Activated T-helper 2 cell treated with anti-CD3 and anti-CD28 coated beads, Interferon-gamma antibody, Interleukin-2, Interleukin-4, amounts not matched to agents 10 μg/mL and 5 μg/mL and 100 μg/mL, durations not matched to agents 14 hours and 24 hours and 36 hours (primary cell): ENCODE data around the gene TWIST1. TPM values are rescaled to one million over a fixed set of nuclear protein-coding genes. Genes with fewer than 3 reads are reported as not detected.

Experiments
- DNase-seq: peaks from one replicate; pipeline ENCODE4 v3.0.0; 2021; ENCODE audit warnings: low spot score
- H3K27ac Mint-ChIP-seq: one replicate; pipeline ENCODE4 v1.8.0; 2021; ENCODE audit warnings: mixed read lengths
- H3K27me3 Mint-ChIP-seq: one replicate; pipeline ENCODE4 v1.8.0; 2021; ENCODE audit warnings: low read depth, mixed read lengths
- H3K36me3 Mint-ChIP-seq: one replicate; pipeline ENCODE4 v1.8.0; 2021; ENCODE audit warnings: low read depth, mixed read lengths
- H3K4me1 Mint-ChIP-seq: one replicate; pipeline ENCODE4 v1.8.0; 2021; ENCODE audit warnings: low read depth, mixed read lengths
- H3K4me3 Mint-ChIP-seq: one replicate; pipeline ENCODE4 v1.8.0; 2021; ENCODE audit warnings: low read depth, mild to moderate bottlenecking, moderate library complexity, mixed read lengths
- H3K9me3 Mint-ChIP-seq: one replicate; pipeline ENCODE4 v1.8.0; 2021; ENCODE audit warnings: mixed read lengths
- intact Hi-C: fragments of 100-400 bp; cut with micrococcal nuclease; formaldehyde crosslinking; loops from one replicate; pipeline ENCODE4 v1.15.1; 2023
- total RNA-seq: library from RNA; stranded (reverse); gene quantifications from 2 replicates; pipeline ENCODE4 v1.2.3, GENCODE V29; 2022

Gene TWIST1
- total RNA-seq, 1 donor from 2014 or later, result 1.2 TPM

DNA sequence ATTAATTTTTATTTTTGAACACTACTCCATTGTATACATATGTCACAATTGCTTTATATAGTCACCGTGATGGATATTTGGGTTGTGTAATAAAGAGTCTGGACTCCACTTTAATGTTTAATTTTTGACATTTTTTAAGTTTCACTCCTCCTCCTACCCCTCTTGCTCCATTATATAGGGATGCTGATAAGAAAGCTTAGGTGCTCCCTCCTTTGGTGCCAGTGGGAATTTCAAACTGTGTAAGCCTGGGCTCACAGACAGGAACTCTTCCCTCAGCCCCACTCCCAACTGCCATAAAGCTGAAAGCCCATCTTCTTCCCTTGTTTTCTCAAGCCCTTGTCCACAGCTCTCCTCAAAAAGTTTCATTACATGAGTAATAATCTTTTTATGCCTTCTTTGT lies 47.6 kb downstream of the TWIST1 start:
- Mint-ChIP-seq H3K4me3 (no peak overlapping the region), H3K27ac (no peak overlapping the region), H3K27me3 (no peaks in the 10 kb centered on the region), H3K4me1 (no peaks in the 10 kb centered on the region), H3K36me3 (no peaks in the 10 kb centered on the region), H3K9me3 (no peaks in the 10 kb centered on the region)
- intact Hi-C loops, result no loop called here
- DNase-seq, result no peak

DNA sequence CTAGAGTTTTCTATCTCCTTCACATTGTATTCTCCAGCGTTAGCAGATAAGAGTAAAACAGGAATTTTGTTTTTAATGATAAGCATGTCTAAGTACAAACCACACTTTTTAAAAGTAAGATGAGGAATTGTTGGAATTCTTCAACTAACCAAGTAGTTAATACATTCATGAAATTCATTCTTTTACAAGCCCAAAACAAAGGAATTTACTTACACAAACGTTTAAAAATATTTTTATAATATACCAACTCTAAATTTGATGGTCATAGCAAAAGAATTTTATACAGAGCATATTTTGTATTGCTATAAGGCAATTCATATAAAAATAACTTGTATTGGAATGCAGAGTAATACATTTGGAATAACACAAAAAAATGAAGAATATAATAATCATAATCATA lies 51.3 kb downstream of the TWIST1 start:
- DNase-seq, result no peak
- no peak overlapping the region for H3K4me3 Mint-ChIP-seq

More for the DNA sequence above, 51.3 kb downstream of the TWIST1 start:
- no peaks in the 10 kb centered on the region for H3K27me3 Mint-ChIP-seq
- H3K9me3 Mint-ChIP-seq, result no peaks in the 10 kb centered on the region
- intact Hi-C loops, result no loop called here
- H3K36me3 Mint-ChIP-seq, result no peaks in the 10 kb centered on the region
- H3K27ac Mint-ChIP-seq, result no peak overlapping the region
- H3K4me1 Mint-ChIP-seq, result no peaks in the 10 kb centered on the region

Other genes starting within 250 kb of the TWIST1 start
- gene FERD3L, start 27.8 kb upstream of the TWIST1 start, total RNA-seq, result not detected in 2 replicates